Uterine smooth muscle cell (primary cell): ENCODE results near the gene ELK4. TPM values are rescaled to one million over a fixed set of nuclear protein-coding genes. Genes with fewer than 3 reads are reported as not detected.

Experiments
- total RNA-seq: library from RNA; depleted of rRNA; stranded (reverse); fragments of >200 nt; gene quantifications from 2 replicates; pipeline ENCODE4 v1.2.3, GENCODE V29; 2014

Gene ELK4, protein sequence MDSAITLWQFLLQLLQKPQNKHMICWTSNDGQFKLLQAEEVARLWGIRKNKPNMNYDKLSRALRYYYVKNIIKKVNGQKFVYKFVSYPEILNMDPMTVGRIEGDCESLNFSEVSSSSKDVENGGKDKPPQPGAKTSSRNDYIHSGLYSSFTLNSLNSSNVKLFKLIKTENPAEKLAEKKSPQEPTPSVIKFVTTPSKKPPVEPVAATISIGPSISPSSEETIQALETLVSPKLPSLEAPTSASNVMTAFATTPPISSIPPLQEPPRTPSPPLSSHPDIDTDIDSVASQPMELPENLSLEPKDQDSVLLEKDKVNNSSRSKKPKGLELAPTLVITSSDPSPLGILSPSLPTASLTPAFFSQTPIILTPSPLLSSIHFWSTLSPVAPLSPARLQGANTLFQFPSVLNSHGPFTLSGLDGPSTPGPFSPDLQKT
- total RNA-seq: 10.4 and 12.4 TPM in 2 replicates

GRCh38 chr1:205631768-205632668 is at the start of gene ELK4:
ELK4 (minus strand) TSS chr1:205632011; CDS start chr1:205623882, 8,129 bp downstream.

GRCh38 chr1:205680073-205680851 is 48.5 kb upstream of the ELK4 start, which contains the start of gene SLC45A3:
SLC45A3 (minus strand) TSS chr1:205680509; CDS start chr1:205664656, 15,853 bp downstream.

Other genes with a start within 250 kb of the ELK4 start
- gene LEMD1, start 210.0 kb downstream of the ELK4 start, total RNA-seq: 0.33 TPM in 1 of 2 replicates, not detected in the other
- gene BLACAT1, start 176.0 kb downstream of the ELK4 start, total RNA-seq: under 0.01 and 0.22 TPM in 2 replicates
- gene CDK18, start 127.3 kb downstream of the ELK4 start, total RNA-seq: 0.11 and 0.62 TPM in 2 replicates
- gene SLC45A3, start 48.5 kb upstream of the ELK4 start, total RNA-seq: 1.9 and 2.0 TPM in 2 replicates
- gene NUCKS1, start 118.2 kb upstream of the ELK4 start, total RNA-seq: 110 and 144 TPM in 2 replicates
- gene RAB29, start 143.5 kb upstream of the ELK4 start, total RNA-seq: 12.4 and 24.1 TPM in 2 replicates
- 12.5 and 25.6 TPM in 2 replicates for gene SLC41A1, start 181.2 kb upstream of the ELK4 start, total RNA-seq
- gene PM20D1, start 218.1 kb upstream of the ELK4 start, total RNA-seq: not detected in 2 replicates